Measurements from ENCODE around the gene CREB3L2. TPM values are rescaled to one million over a fixed set of nuclear protein-coding genes. Genes with fewer than 3 reads are reported as not detected.

Gene CREB3L2
- total and polyA plus RNA-seq, 2 donors (not counting 1 experiment from before 2014, with no cell fraction given): 39.3 to 63.7 TPM

DNA sequence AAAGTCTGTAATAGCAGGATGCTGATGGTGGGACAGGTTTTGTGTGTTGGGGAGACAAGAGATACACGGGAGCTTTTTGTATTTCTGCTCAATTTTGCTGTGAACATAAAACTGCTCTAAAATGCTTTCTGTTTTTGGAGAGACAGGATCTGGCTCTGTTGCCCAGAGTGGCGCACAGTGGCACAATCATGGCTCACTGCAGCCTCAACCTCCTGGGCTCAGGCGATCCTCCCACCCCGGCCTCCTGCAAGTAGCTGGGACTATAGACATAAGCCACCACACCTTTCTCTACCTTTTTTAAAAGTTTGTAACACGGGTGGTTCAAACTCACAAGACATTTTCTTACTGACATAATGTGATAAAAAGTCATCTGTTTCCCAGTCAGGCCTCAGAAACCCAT, 14.3 kb downstream of the CREB3L2 start:
- H2AFZ ChIP-seq (ENCODE audit: low read length): no peak overlapping the region
- H4K20me1 ChIP-seq (ENCODE audit: control insufficient read depth, extremely low read depth, insufficient read depth, low read length): no peaks in the 10 kb centered on the region
- H3K27ac ChIP-seq (ENCODE audit: insufficient read depth, low read length): peak overlapping the region; percentile 93
- H3K79me2 ChIP-seq (ENCODE audit: control insufficient read depth, insufficient read depth, low read length): peaks cover 83% of the 10 kb centered on the region
- peaks cover 2% of the 10 kb centered on the region for H3K36me3 ChIP-seq (ENCODE audit: control insufficient read depth, insufficient read depth, low read length)
- no peaks in the 10 kb centered on the region for H3K27me3 ChIP-seq (ENCODE audit: control insufficient read depth, insufficient read depth, low read length)
- no peak for DNase-seq (ENCODE audit: low read depth in 2 of 2)
- TF ChIP-seq EZH2 (IDR thresholded peaks at IDR 0.05; ENCODE audit: low read length, missing control alignments): no peak
- TF ChIP-seq, protein P1, sequence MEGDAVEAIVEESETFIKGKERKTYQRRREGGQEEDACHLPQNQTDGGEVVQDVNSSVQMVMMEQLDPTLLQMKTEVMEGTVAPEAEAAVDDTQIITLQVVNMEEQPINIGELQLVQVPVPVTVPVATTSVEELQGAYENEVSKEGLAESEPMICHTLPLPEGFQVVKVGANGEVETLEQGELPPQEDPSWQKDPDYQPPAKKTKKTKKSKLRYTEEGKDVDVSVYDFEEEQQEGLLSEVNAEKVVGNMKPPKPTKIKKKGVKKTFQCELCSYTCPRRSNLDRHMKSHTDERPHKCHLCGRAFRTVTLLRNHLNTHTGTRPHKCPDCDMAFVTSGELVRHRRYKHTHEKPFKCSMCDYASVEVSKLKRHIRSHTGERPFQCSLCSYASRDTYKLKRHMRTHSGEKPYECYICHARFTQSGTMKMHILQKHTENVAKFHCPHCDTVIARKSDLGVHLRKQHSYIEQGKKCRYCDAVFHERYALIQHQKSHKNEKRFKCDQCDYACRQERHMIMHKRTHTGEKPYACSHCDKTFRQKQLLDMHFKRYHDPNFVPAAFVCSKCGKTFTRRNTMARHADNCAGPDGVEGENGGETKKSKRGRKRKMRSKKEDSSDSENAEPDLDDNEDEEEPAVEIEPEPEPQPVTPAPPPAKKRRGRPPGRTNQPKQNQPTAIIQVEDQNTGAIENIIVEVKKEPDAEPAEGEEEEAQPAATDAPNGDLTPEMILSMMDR (conservative IDR thresholded peaks at IDR 0.05 in 1 of 2, IDR thresholded peaks at IDR 0.05 in 1 of 2; ENCODE audit: low read depth in 1 of 2, low read length in 2 of 2): no peak
- H3K9ac ChIP-seq (ENCODE audit: insufficient read depth, low read length): no peak overlapping the region
- peak overlapping the region in 1 of 4 experiments; percentile 39 for H3K4me3 ChIP-seq (replicated peaks in 1 of 4; ENCODE audit: control extremely low read depth in 1 of 4, insufficient read depth in 1 of 4, low read depth in 3 of 4, low read length in 4 of 4)
- no peaks in the 10 kb centered on the region for H3K9me3 ChIP-seq (ENCODE audit: control insufficient read depth, insufficient read depth, low read depth, low read length)
- H3K4me2 ChIP-seq (ENCODE audit: extremely low read depth, insufficient read depth, low read length): peak overlapping the region; percentile 91
- H3K4me1 ChIP-seq (ENCODE audit: control insufficient read depth, extremely low read depth, insufficient read depth, low read length): peaks cover 42% of the 10 kb centered on the region

DNA sequence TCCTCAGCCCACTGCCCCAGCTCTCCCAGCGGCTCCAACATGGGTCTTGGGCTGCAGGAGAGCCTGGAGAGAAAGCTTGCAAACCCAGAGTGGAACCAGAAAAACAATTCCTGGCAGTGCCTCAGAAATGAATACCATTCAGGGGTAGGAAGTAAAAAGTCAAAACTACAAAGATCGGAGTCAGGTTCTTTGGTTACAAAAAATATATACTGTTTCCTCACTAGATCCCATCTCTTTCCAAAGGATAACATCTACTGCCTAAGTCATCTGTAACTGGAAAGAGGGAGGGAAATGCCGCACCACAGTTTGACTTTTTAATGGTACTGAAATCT, 14.9 kb downstream of the CREB3L2 start:
- Histone ChIP-seq H3K4me3 (replicated peaks in 1 of 4; ENCODE audit: control extremely low read depth in 1 of 4, insufficient read depth in 1 of 4, low read depth in 3 of 4, low read length in 4 of 4) (peak overlapping the region; percentile 6 to 39 (median 19)), H3K36me3 (ENCODE audit: control insufficient read depth, insufficient read depth, low read length) (peaks cover 2% of the 10 kb centered on the region), H4K20me1 (ENCODE audit: control insufficient read depth, extremely low read depth, insufficient read depth, low read length) (no peaks in the 10 kb centered on the region), H3K9ac (ENCODE audit: insufficient read depth, low read length) (peak overlapping the region; percentile 44), H3K27me3 (ENCODE audit: control insufficient read depth, insufficient read depth, low read length) (no peaks in the 10 kb centered on the region), H3K27ac (ENCODE audit: insufficient read depth, low read length) (peak overlapping the region; percentile 93), H3K4me2 (ENCODE audit: extremely low read depth, insufficient read depth, low read length) (peak overlapping the region; percentile 91), H3K4me1 (ENCODE audit: control insufficient read depth, extremely low read depth, insufficient read depth, low read length) (peaks cover 40% of the 10 kb centered on the region), H2AFZ (ENCODE audit: low read length) (no peak overlapping the region), H3K79me2 (ENCODE audit: control insufficient read depth, insufficient read depth, low read length) (peaks cover 85% of the 10 kb centered on the region), H3K9me3 (ENCODE audit: control insufficient read depth, insufficient read depth, low read depth, low read length) (no peaks in the 10 kb centered on the region)
- TF ChIP-seq, protein P1 (conservative IDR thresholded peaks at IDR 0.05 in 1 of 2, IDR thresholded peaks at IDR 0.05 in 1 of 2; ENCODE audit: low read depth in 1 of 2, low read length in 2 of 2): no peak
- TF ChIP-seq EZH2 (IDR thresholded peaks at IDR 0.05; ENCODE audit: low read length, missing control alignments): no peak
- no peak for DNase-seq (ENCODE audit: low read depth in 2 of 2)

DNA sequence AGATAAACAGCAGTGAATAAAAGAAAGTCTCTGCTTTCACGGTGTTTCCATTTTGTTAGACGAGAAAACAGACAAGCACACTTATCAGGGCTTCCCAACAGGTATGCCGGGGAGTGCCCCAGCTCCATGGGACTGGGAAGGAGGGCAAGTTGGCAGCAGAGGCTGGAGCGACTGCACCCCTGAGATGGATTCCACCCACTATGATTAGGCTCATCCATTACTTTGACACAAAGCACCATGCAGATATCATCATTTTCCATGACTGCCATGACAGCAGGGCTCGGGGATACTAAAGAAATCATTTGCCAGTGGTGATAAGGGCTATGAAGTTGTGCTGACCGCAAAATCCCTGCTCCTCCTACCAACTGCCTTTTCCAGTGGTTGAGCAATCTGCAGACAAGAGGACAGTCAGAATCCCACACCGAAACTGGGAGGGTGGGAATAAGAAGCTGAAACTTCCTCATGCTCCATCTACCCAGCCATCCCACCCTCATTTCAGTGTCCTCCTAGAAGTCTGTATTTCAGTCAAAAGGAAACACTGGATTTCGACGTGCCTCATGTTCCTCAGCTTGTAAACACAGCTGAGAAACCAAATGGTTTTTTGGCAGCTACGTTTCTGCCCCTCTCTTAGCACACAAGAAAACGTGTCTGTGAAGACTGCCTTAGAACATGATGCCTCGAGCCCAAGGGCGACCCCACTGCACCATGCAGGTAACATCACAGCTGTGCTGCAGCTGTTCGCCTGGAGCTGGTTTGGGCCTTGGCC, 15.5 kb downstream of the CREB3L2 start:
- peak overlapping the region; percentile 6 to 39 (median 19) for H3K4me3 ChIP-seq (replicated peaks in 1 of 4; ENCODE audit: control extremely low read depth in 1 of 4, insufficient read depth in 1 of 4, low read depth in 3 of 4, low read length in 4 of 4)
- H2AFZ ChIP-seq (ENCODE audit: low read length): no peak overlapping the region
- peak overlapping the region; percentile 44 for H3K9ac ChIP-seq (ENCODE audit: insufficient read depth, low read length)
- peaks cover 2% of the 10 kb centered on the region for H3K36me3 ChIP-seq (ENCODE audit: control insufficient read depth, insufficient read depth, low read length)
- H3K9me3 ChIP-seq (ENCODE audit: control insufficient read depth, insufficient read depth, low read depth, low read length): no peaks in the 10 kb centered on the region
- no peaks in the 10 kb centered on the region for H3K27me3 ChIP-seq (ENCODE audit: control insufficient read depth, insufficient read depth, low read length)
- peak; percentile 89 to 96 for DNase-seq (ENCODE audit: low read depth in 2 of 2)
- peak overlapping the region; percentile 91 for H3K4me2 ChIP-seq (ENCODE audit: extremely low read depth, insufficient read depth, low read length)
- peak overlapping the region; percentile 93 for H3K27ac ChIP-seq (ENCODE audit: insufficient read depth, low read length)
- peaks cover 88% of the 10 kb centered on the region for H3K79me2 ChIP-seq (ENCODE audit: control insufficient read depth, insufficient read depth, low read length)
- no peaks in the 10 kb centered on the region for H4K20me1 ChIP-seq (ENCODE audit: control insufficient read depth, extremely low read depth, insufficient read depth, low read length)
- TF ChIP-seq, protein P1 (conservative IDR thresholded peaks at IDR 0.05 in 1 of 2, IDR thresholded peaks at IDR 0.05 in 1 of 2; ENCODE audit: low read depth in 1 of 2, low read length in 2 of 2): no peak
- no peak for TF ChIP-seq EZH2 (IDR thresholded peaks at IDR 0.05; ENCODE audit: low read length, missing control alignments)
- H3K4me1 ChIP-seq (ENCODE audit: control insufficient read depth, extremely low read depth, insufficient read depth, low read length): peaks cover 42% of the 10 kb centered on the region

Data from fibroblast of lung (primary cell).